Endodermal cell (in vitro differentiated cells): ENCODE results near the gene INTS11. TPM values are rescaled to one million over a fixed set of nuclear protein-coding genes. Genes with fewer than 3 reads are reported as not detected.

ENCODE experiments used
- DNase-seq: peaks from one replicate; pipeline ENCODE4 v3.0.0-alpha.2; 2017
- H3K27ac ChIP-seq: 2 replicates; pipeline ENCODE4 v1.5.1; 2013; ENCODE audit warnings: mild to moderate bottlenecking, low read depth, low read length, moderate library complexity
- H3K27me3 ChIP-seq: 2 replicates; pipeline ENCODE4 v1.6.1; 2013; ENCODE audit warnings: mild to moderate bottlenecking, low read length, moderate library complexity; ENCODE audit not compliant: insufficient read depth, control insufficient read depth, poor library complexity, severe bottlenecking
- H3K36me3 ChIP-seq: 2 replicates; pipeline ENCODE4 v1.7.0; 2013; ENCODE audit warnings: mild to moderate bottlenecking, low read length, moderate library complexity; ENCODE audit not compliant: control insufficient read depth, insufficient read depth
- H3K4me1 ChIP-seq: one replicate; pipeline ENCODE4 v1.7.0; 2013; ENCODE audit warnings: low read length; ENCODE audit not compliant: control insufficient read depth, insufficient read depth
- H3K4me3 ChIP-seq: 2 replicates; pipeline ENCODE4 v1.5.1; 2013; ENCODE audit warnings: mild to moderate bottlenecking, low read length, moderate library complexity
- H3K9ac ChIP-seq: 2 replicates; pipeline ENCODE4 v1.6.1; 2013; ENCODE audit warnings: mild to moderate bottlenecking, low read length, moderate library complexity; ENCODE audit not compliant: poor library complexity, severe bottlenecking; ENCODE audit errors: extremely low read depth
- H3K9me3 ChIP-seq: 2 replicates; pipeline ENCODE4 v1.6.1; 2013; ENCODE audit warnings: mild to moderate bottlenecking, low read length, moderate library complexity; ENCODE audit not compliant: control insufficient read depth
- H3K27ac Mint-ChIP-seq: 2 replicates; pipeline ENCODE4 v1.8.0; 2020; ENCODE audit warnings: mixed read lengths
- H3K27me3 Mint-ChIP-seq: 2 replicates; pipeline ENCODE4 v1.8.0; 2021; ENCODE audit warnings: mild to moderate bottlenecking, mixed read lengths; ENCODE audit not compliant: insufficient read depth
- H3K36me3 Mint-ChIP-seq: 2 replicates; pipeline ENCODE4 v1.8.0; 2020; ENCODE audit warnings: low read depth, mixed read lengths
- H3K4me1 Mint-ChIP-seq: 2 replicates; pipeline ENCODE4 v1.8.0; 2020; ENCODE audit warnings: mixed read lengths
- H3K4me3 Mint-ChIP-seq: 2 replicates; pipeline ENCODE4 v1.8.0; 2020; ENCODE audit warnings: mild to moderate bottlenecking, moderate library complexity, mixed read lengths
- H3K9me3 Mint-ChIP-seq: 2 replicates; pipeline ENCODE4 v1.8.0; 2020; ENCODE audit warnings: mild to moderate bottlenecking, mixed read lengths
- WGBS, 2 experiments: methylation state at CpG; one replicate each; pipeline versions ENCODE4 v1.1.5 to v1.1.7; 2013; ENCODE audit warnings: missing lambda C conversion rate in 2 of 2, mixed read lengths in 1 of 2; ENCODE audit not compliant: insufficient coverage in 1 of 2, insufficient read length in 1 of 2; 5-methylcytosine and 5-hydroxymethylcytosine counted together
- total RNA-seq, 2 donors: library from RNA; stranded (reverse); fragmentation: NEBNext Ultra II Directional in 1 of 2; extraction: Animal tissue kit (Norgen Biotek cat#: 25700) in 1 of 2; gene quantifications; 2 replicates in 1 of 2; 3 replicates in 1 of 2; pipeline ENCODE4 v1.2.1, GENCODE V29; 2021
- TF ChIP-seq, protein P1 (sequence below): fragments of 200-600 bp; sonication (generic); conservative IDR thresholded peaks from 2 replicates; pipeline ENCODE4 v1.5.0; 2021; ENCODE audit warnings: antibody characterized with exemption, mild to moderate bottlenecking

The INTS11 gene
- total RNA-seq, 2 donors from 2014 or later: 146 to 153 TPM

DNA sequence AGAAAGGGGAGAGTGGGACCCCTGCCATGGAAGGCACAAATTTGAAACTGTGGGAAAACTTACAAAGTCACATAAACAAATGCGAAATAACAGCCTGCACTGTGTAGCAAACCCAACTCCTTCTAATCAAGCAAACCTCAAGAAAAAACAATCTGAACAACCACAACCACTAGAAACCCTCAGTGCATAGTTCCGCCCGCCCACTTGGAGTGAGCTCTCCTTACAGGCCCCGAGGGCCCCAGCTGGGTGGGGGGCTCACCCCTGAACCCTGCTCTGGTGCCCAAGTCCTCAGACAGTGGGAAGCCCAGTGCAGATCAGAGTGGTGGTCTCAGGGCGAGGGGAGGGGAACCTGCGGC, 34.8 kb upstream of the INTS11 start:
- TF ChIP-seq, protein P1, sequence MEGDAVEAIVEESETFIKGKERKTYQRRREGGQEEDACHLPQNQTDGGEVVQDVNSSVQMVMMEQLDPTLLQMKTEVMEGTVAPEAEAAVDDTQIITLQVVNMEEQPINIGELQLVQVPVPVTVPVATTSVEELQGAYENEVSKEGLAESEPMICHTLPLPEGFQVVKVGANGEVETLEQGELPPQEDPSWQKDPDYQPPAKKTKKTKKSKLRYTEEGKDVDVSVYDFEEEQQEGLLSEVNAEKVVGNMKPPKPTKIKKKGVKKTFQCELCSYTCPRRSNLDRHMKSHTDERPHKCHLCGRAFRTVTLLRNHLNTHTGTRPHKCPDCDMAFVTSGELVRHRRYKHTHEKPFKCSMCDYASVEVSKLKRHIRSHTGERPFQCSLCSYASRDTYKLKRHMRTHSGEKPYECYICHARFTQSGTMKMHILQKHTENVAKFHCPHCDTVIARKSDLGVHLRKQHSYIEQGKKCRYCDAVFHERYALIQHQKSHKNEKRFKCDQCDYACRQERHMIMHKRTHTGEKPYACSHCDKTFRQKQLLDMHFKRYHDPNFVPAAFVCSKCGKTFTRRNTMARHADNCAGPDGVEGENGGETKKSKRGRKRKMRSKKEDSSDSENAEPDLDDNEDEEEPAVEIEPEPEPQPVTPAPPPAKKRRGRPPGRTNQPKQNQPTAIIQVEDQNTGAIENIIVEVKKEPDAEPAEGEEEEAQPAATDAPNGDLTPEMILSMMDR: no peak
- no peaks in the 10 kb centered on the region for H3K9me3 ChIP-seq
- no peaks in the 10 kb centered on the region for H3K27me3 ChIP-seq
- peaks cover 3% of the 10 kb centered on the region for H3K4me1 ChIP-seq
- peak overlapping the region; percentile 81 for H3K4me3 ChIP-seq
- Mint-ChIP-seq H3K27ac (no peak overlapping the region), H3K4me3 (no peak overlapping the region), H3K36me3 (no peaks in the 10 kb centered on the region), H3K27me3 (peaks cover 10% of the 10 kb centered on the region), H3K4me1 (peaks cover 20% of the 10 kb centered on the region), H3K9me3 (no peaks in the 10 kb centered on the region)
- peak overlapping the region; percentile 94 for H3K27ac ChIP-seq
- 85 to 100% methylated on average over 2 to 6 of the region's 6 CpGs for WGBS, 2 experiments
- DNase-seq: no peak
- H3K36me3 ChIP-seq: no peaks in the 10 kb centered on the region
- H3K9ac ChIP-seq: no peak overlapping the region

DNA sequence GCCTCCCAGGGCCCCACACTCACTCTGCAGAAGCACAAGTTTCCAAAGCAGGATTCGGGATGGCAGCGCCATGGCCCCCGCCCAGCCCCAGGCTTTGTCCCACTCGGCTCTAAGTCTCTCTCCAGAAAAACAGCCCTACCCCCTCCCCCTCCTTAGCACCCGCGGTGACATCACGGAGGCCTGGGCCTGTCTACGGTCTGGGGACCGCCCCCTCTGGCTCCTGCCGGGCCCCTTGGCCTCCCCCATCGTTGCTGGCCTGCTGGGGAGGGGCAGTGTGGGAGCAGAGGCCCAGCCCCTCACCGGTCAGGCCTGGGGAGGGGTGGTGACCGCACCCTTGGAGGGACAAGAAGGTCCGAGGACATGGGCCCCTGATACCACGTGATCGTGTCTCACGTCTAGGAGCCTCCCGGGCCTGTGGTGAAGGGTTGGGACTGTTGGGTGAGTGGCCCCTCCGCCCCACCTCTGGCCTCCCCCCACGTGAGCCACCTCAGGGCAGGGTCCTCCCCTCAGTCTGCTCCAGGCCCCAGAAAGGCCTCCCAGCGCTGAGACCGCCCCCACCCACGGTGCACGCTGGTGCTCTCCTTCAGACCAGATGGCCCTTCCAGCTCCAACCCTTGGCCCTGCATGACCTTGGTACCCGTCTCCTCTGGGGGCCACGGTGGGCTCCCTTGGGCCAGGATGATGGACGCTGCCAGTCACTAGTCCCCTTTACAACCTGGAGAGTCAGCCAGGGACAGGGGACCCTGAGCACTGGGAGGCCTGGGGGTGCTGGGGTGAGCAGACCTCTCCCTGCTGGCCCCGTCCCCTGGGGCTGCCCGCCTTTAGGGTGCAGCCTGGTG, 34.2 kb upstream of the INTS11 start, which contains the start of gene MXRA8:
Gene MXRA8, minus strand, starts transcription at position 123 of the 839 bp plus-strand sequence. Its CDS starts 51 bp downstream, at position 72.
- H3K9me3 ChIP-seq: no peaks in the 10 kb centered on the region
- peak within 1 kb of the TSS; percentile 91 for H3K9ac ChIP-seq
- peak within 1 kb of the TSS; percentile 94 for H3K27ac ChIP-seq
- H3K27me3 Mint-ChIP-seq: peaks cover 14% of the 10 kb centered on the region
- H3K27me3 ChIP-seq: no peaks in the 10 kb centered on the region
- H3K4me1 Mint-ChIP-seq: peaks cover 20% of the 10 kb centered on the region
- 48 to 65% methylated on average over 4 to 29 of the region's 29 CpGs for WGBS, 2 experiments
- H3K36me3 ChIP-seq: no peaks in the 10 kb centered on the region
- peaks cover 3% of the 10 kb centered on the region for H3K4me1 ChIP-seq
- no peaks in the 10 kb centered on the region for H3K36me3 Mint-ChIP-seq
- peak within 1 kb of the TSS; percentile 88 for H3K27ac Mint-ChIP-seq
- DNase-seq: peak; percentile 79
- H3K9me3 Mint-ChIP-seq: no peaks in the 10 kb centered on the region
- H3K4me3 Mint-ChIP-seq: peak within 1 kb of the TSS; percentile 54
- peak within 1 kb of the TSS; percentile 81 for H3K4me3 ChIP-seq
- TF ChIP-seq, protein P1: no peak

DNA sequence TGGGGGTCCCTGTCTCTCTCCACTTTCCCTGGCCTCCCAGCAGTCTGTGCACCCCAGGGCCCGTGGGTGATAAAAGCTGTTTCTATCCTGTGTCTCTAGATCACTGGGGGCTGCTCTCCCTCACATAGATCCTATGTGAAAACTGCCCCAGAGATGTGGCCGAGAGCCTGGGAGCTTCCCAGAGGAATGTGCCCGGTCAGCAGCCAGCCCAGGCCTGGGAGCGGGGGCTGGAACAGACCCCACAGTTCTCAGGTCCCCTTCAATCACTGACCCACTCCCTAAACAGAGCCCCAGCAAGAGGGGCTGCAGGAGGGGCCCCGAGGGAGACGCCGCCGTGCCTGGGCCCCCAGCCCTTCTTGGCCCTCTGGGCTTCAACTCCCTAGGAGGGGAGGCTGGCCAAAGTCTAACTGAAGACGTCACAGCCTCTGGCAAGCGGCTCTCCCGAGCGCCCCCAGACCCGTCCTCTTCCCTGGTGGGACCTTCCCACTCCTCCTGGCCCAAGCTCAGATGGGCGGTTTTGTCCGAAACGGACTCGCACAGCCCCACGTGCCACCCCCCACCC, 33.5 kb upstream of the INTS11 start:
- H3K27ac ChIP-seq: peak overlapping the region; percentile 94
- H3K4me1 Mint-ChIP-seq: peaks cover 20% of the 10 kb centered on the region
- H3K36me3 ChIP-seq: peaks cover 1% of the 10 kb centered on the region
- DNase-seq: peak; percentile 69
- TF ChIP-seq, protein P1: no peak
- no peaks in the 10 kb centered on the region for H3K9me3 Mint-ChIP-seq
- H3K4me3 Mint-ChIP-seq: peak overlapping the region; percentile 54
- WGBS, 2 experiments: 12 to 35% methylated on average over 4 to 17 of the region's 18 CpGs
- no peaks in the 10 kb centered on the region for H3K9me3 ChIP-seq
- peaks cover 14% of the 10 kb centered on the region for H3K27me3 Mint-ChIP-seq
- peak overlapping the region; percentile 81 for H3K4me3 ChIP-seq
- H3K4me1 ChIP-seq: peaks cover 6% of the 10 kb centered on the region
- H3K27me3 ChIP-seq: no peaks in the 10 kb centered on the region
- peak overlapping the region; percentile 91 for H3K9ac ChIP-seq
- peak overlapping the region; percentile 88 for H3K27ac Mint-ChIP-seq
- H3K36me3 Mint-ChIP-seq: no peaks in the 10 kb centered on the region
